Muscle of leg (tissue), 11 donors: ENCODE data around the gene TCF15. TPM values are rescaled to one million over a fixed set of nuclear protein-coding genes. Genes with fewer than 3 reads are reported as not detected.
"Not testable (repeated sequence)": the region's sequence is repeated elsewhere in the genome, so short reads cannot be mapped to it uniquely, and the experiment has no call there.

Source experiments
- DNase-seq: peaks from one replicate; pipeline ENCODE4 v3.0.0; 2013
- H3K27ac ChIP-seq: one replicate; pipeline ENCODE4 v1.5.1; 2013; ENCODE audit warnings: mild to moderate bottlenecking, low read length, control low read depth
- H3K27me3 ChIP-seq: one replicate; pipeline ENCODE4 v1.6.1; 2013; ENCODE audit warnings: low read length; ENCODE audit not compliant: control insufficient read depth, insufficient read depth
- H3K36me3 ChIP-seq: one replicate; pipeline ENCODE4 v1.6.1; 2013; ENCODE audit warnings: low read length; ENCODE audit not compliant: control insufficient read depth, insufficient read depth
- H3K4me1 ChIP-seq: one replicate; pipeline ENCODE4 v1.6.1; 2013; ENCODE audit warnings: low read length; ENCODE audit not compliant: control insufficient read depth, insufficient read depth
- H3K4me3 ChIP-seq: one replicate; pipeline ENCODE4 v1.5.1; 2013; ENCODE audit warnings: low read length, control low read depth
- H3K9me3 ChIP-seq: replicated peaks from 2 replicates; pipeline ENCODE4 v1.6.1; 2013; ENCODE audit warnings: low read depth, low read length; ENCODE audit not compliant: control insufficient read depth
- WGBS: methylation state at CpG from one replicate; pipeline ENCODE4 v1.1.5; 2013; ENCODE audit warnings: missing lambda C conversion rate; ENCODE audit not compliant: insufficient coverage; 5-methylcytosine and 5-hydroxymethylcytosine counted together
- polyA plus RNA-seq, 8 donors: library from polyadenylated mRNA; unstranded; fragments of 120-200 nt; gene quantifications; one replicate each; pipeline versions ENCODE4 v1.2.1 to v1.2.3, GENCODE V29; 2013; ENCODE audit warnings: inconsistent platforms in 1 of 8, low replicate concordance in 1 of 8; ENCODE audit not compliant: insufficient read length in 8 of 8, insufficient read depth in 1 of 8
- total RNA-seq: library from RNA; stranded (reverse); fragments of 120-200 nt; gene quantifications from one replicate; pipeline ENCODE4 v1.2.4, GENCODE V29; 2013

TCF15 gene
- total and polyA plus RNA-seq, 9 donors, result 3.5 to 7.9 (median 5.4) TPM

GRCh38 chr20:584161-584970 is 25.7 kb downstream of the TCF15 start:
- no peaks in the 10 kb centered on the region for H3K9me3 ChIP-seq
- H3K27me3 ChIP-seq, result no peaks in the 10 kb centered on the region
- peaks cover 5% of the 10 kb centered on the region for H3K4me1 ChIP-seq
- H3K4me3 ChIP-seq, result no peak overlapping the region
- no peaks in the 10 kb centered on the region for H3K36me3 ChIP-seq
- H3K27ac ChIP-seq, result no peak overlapping the region
- no peak for DNase-seq
- 75% methylated on average over 1 of the region's 8 CpGs for WGBS

- no peaks in the 10 kb centered on the region for H3K36me3 ChIP-seq
- DNase-seq, result no peak
- H3K4me1 ChIP-seq, result peaks cover 2% of the 10 kb centered on the region
- no peak overlapping the region for H3K27ac ChIP-seq
- H3K4me3 ChIP-seq, result no peak overlapping the region
- H3K9me3 ChIP-seq, result no peaks in the 10 kb centered on the region
- 89% methylated on average over 1 of the region's 5 CpGs for WGBS
- H3K27me3 ChIP-seq, result no peaks in the 10 kb centered on the region
Observed at GRCh38 chr20:582204-582603, 27.9 kb downstream of the TCF15 start.

GRCh38 chr20:578940-579690 is 31.0 kb downstream of the TCF15 start:
- peaks cover 14% of the 10 kb centered on the region for H3K4me1 ChIP-seq
- not testable (repeated sequence) for H3K4me3 ChIP-seq, H3K9me3 ChIP-seq, H3K27ac ChIP-seq, H3K36me3 ChIP-seq, DNase-seq, H3K27me3 ChIP-seq
- WGBS, result no CpG with 5 or more reads among the region's 8 CpGs

- Histone ChIP-seq H3K27me3 (peaks cover 4% of the 10 kb centered on the region), H3K27ac (no peak overlapping the region), H3K4me3 (no peak overlapping the region), H3K4me1 (peaks cover 31% of the 10 kb centered on the region), H3K36me3 (no peaks in the 10 kb centered on the region), H3K9me3 (no peaks in the 10 kb centered on the region)
- no peak for DNase-seq
- 65% methylated on average over 8 of the region's 12 CpGs for WGBS
Observed at GRCh38 chr20:577167-577791, 32.8 kb downstream of the TCF15 start.

- peaks cover 41% of the 10 kb centered on the region for H3K4me1 ChIP-seq
- no peaks in the 10 kb centered on the region for H3K9me3 ChIP-seq
- no peak overlapping the region for H3K4me3 ChIP-seq
- H3K27me3 ChIP-seq, result peaks cover 4% of the 10 kb centered on the region
- no peak for DNase-seq
- peak overlapping the region; percentile 52 for H3K27ac ChIP-seq
- no peaks in the 10 kb centered on the region for H3K36me3 ChIP-seq
- WGBS, result 80% methylated on average over 1 of the region's 3 CpGs
Observed at GRCh38 chr20:576156-576555, 34.0 kb downstream of the TCF15 start.

- no peak overlapping the region for H3K4me3 ChIP-seq
- peaks cover 44% of the 10 kb centered on the region for H3K4me1 ChIP-seq
- H3K36me3 ChIP-seq, result no peaks in the 10 kb centered on the region
- no peak for DNase-seq
- whole genome bisulfite sequencing, result 93% methylated on average over 2 of the region's 3 CpGs
- no peaks in the 10 kb centered on the region for H3K9me3 ChIP-seq
- H3K27me3 ChIP-seq, result peaks cover 4% of the 10 kb centered on the region
- H3K27ac ChIP-seq, result peak overlapping the region; percentile 88
Observed at GRCh38 chr20:575230-575629, 34.9 kb downstream of the TCF15 start.

- H3K9me3 ChIP-seq, result no peaks in the 10 kb centered on the region
- peaks cover 44% of the 10 kb centered on the region for H3K4me1 ChIP-seq
- peaks cover 4% of the 10 kb centered on the region for H3K27me3 ChIP-seq
- no peak for DNase-seq
- whole genome bisulfite sequencing, result 47% methylated on average over 4 of the region's 15 CpGs
- no peak overlapping the region for H3K4me3 ChIP-seq
- no peaks in the 10 kb centered on the region for H3K36me3 ChIP-seq
- peak overlapping the region; percentile 88 for H3K27ac ChIP-seq
Observed at GRCh38 chr20:574297-574942, 35.7 kb downstream of the TCF15 start.

GRCh38 chr20:573414-574296 is 36.5 kb downstream of the TCF15 start:
- H3K36me3 ChIP-seq, result no peaks in the 10 kb centered on the region
- no peaks in the 10 kb centered on the region for H3K9me3 ChIP-seq
- no peak overlapping the region for H3K4me3 ChIP-seq
- 50% methylated on average over 6 of the region's 12 CpGs for WGBS
- H3K27me3 ChIP-seq, result peaks cover 4% of the 10 kb centered on the region
- peaks cover 49% of the 10 kb centered on the region for H3K4me1 ChIP-seq
- peak overlapping the region; percentile 88 for H3K27ac ChIP-seq
- no peak for DNase-seq

GRCh38 chr20:572727-573126 is 37.4 kb downstream of the TCF15 start:
- Histone ChIP-seq H3K9me3 (no peaks in the 10 kb centered on the region), H3K36me3 (no peaks in the 10 kb centered on the region), H3K27ac (peak overlapping the region; percentile 88), H3K4me1 (peaks cover 58% of the 10 kb centered on the region), H3K27me3 (peaks cover 4% of the 10 kb centered on the region), H3K4me3 (no peak overlapping the region)
- WGBS, result 27% methylated on average over 6 of the region's 7 CpGs
- DNase-seq, result peak; percentile 65
